Endothelial cell (in vitro differentiated cells): ENCODE data around the gene CEACAM19. TPM values are rescaled to one million over a fixed set of nuclear protein-coding genes. Genes with fewer than 3 reads are reported as not detected.

Experiments used
- DNase-seq: peaks from one replicate; pipeline ENCODE4 v3.0.0; 2021; ENCODE audit warnings: low spot score
- H3K27ac Mint-ChIP-seq: one replicate; pipeline ENCODE4 v1.8.0; 2021; ENCODE audit warnings: mixed read lengths, inconsistent platforms; ENCODE audit not compliant: unreplicated experiment
- H3K27me3 Mint-ChIP-seq: one replicate; pipeline ENCODE4 v1.8.0; 2021; ENCODE audit warnings: mild to moderate bottlenecking, moderate library complexity, mixed read lengths, inconsistent platforms; ENCODE audit not compliant: unreplicated experiment
- H3K36me3 Mint-ChIP-seq: one replicate; pipeline ENCODE4 v1.8.0; 2021; ENCODE audit warnings: mild to moderate bottlenecking, low read depth, mixed read lengths, inconsistent platforms; ENCODE audit not compliant: unreplicated experiment
- H3K4me1 Mint-ChIP-seq: one replicate; pipeline ENCODE4 v1.8.0; 2021; ENCODE audit warnings: mild to moderate bottlenecking, mixed read lengths, inconsistent platforms; ENCODE audit not compliant: unreplicated experiment
- H3K4me3 Mint-ChIP-seq: one replicate; pipeline ENCODE4 v1.8.0; 2021; ENCODE audit warnings: mild to moderate bottlenecking, mixed read lengths, inconsistent platforms; ENCODE audit not compliant: unreplicated experiment
- H3K9me3 Mint-ChIP-seq: one replicate; pipeline ENCODE4 v1.8.0; 2021; ENCODE audit warnings: mixed read lengths, inconsistent platforms; ENCODE audit not compliant: unreplicated experiment
- total RNA-seq: library from RNA; stranded (reverse); fragmentation: NEBNext Ultra II Directional; extraction: Animal tissue kit (Norgen Biotek cat#: 25700); gene quantifications from one replicate; pipeline ENCODE4 v1.2.1, GENCODE V29; 2021; ENCODE audit not compliant: unreplicated experiment
- TF ChIP-seq, protein P1 (sequence below): fragments of 200-600 bp; sonication (generic); IDR thresholded peaks from one replicate; pipeline ENCODE4 v1.5.0; 2021; ENCODE audit warnings: antibody characterized with exemption; ENCODE audit not compliant: unreplicated experiment

Gene CEACAM19
- total RNA-seq, 1 donor from 2014 or later = 3.7 TPM

DNA sequence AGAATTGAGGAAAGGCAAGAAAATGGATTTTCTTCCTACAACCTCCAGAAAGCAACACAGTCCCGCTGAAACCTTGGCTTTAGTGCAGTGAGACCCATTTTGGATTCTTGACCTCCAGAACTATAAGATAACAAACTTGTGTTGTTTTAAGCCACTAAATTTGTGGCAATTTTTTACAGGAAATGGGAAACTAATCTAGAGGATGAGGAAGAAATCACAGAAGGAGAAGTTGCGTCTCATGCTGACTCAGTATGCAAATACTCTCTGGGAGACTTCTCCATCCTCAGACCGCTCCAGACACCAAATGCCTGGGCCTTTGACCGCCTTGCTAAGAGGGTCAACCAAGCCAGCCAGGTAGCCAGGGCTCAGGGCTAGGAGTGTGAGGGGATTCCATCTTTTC is 14.6 kb downstream of the CEACAM19 start:
- Mint-ChIP-seq H3K4me1 (peaks cover 6% of the 10 kb centered on the region), H3K27me3 (peaks cover 2% of the 10 kb centered on the region), H3K9me3 (no peaks in the 10 kb centered on the region), H3K27ac (no peak overlapping the region), H3K4me3 (no peak overlapping the region), H3K36me3 (no peaks in the 10 kb centered on the region)
- TF ChIP-seq, protein P1, sequence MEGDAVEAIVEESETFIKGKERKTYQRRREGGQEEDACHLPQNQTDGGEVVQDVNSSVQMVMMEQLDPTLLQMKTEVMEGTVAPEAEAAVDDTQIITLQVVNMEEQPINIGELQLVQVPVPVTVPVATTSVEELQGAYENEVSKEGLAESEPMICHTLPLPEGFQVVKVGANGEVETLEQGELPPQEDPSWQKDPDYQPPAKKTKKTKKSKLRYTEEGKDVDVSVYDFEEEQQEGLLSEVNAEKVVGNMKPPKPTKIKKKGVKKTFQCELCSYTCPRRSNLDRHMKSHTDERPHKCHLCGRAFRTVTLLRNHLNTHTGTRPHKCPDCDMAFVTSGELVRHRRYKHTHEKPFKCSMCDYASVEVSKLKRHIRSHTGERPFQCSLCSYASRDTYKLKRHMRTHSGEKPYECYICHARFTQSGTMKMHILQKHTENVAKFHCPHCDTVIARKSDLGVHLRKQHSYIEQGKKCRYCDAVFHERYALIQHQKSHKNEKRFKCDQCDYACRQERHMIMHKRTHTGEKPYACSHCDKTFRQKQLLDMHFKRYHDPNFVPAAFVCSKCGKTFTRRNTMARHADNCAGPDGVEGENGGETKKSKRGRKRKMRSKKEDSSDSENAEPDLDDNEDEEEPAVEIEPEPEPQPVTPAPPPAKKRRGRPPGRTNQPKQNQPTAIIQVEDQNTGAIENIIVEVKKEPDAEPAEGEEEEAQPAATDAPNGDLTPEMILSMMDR = no peak
- DNase-seq = no peak

DNA sequence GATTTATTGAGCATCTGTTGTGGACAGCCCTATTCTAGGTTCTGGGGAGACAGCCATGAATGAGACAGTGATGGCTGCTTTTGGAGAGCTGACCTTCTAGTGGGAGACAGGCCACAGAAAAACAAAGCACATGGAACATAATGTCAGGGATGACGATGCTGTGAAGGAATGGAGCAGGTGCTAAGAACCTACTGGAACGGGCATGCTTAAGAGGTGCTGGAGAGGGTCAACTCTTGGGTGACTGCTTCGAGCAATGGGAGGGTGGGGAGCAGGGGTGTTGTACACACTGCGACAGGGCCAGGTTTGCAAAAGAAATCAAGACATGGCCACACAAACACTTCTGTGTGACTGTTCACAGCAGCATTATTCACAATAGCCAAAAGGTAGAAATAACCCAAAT is 15.6 kb downstream of the CEACAM19 start:
- Mint-ChIP-seq H3K9me3 (no peaks in the 10 kb centered on the region), H3K4me3 (no peak overlapping the region), H3K4me1 (peaks cover 6% of the 10 kb centered on the region), H3K27ac (no peak overlapping the region), H3K36me3 (no peaks in the 10 kb centered on the region), H3K27me3 (peaks cover 2% of the 10 kb centered on the region)
- DNase-seq = no peak
- TF ChIP-seq, protein P1 = no peak

DNA sequence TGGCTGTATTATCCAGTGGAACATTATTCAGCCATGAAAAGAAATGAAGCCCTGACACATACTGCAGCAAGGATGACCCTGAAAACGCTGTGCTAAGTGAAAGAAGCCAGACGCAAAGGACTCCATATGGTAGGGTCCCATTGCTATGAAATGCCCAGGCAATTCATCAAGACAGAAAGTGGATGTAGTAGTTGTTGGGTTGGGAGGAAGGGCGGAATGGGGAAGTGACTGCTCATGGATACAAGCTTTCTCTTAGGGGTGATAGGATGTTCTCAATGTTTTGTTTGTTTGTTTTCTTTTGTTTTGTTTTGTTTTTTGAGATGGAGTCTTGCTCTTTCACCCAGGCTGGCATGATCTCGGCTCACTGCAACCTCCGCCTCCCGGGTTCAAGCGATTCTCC is 16.6 kb downstream of the CEACAM19 start:
- no peaks in the 10 kb centered on the region for H3K9me3 Mint-ChIP-seq
- H3K4me1 Mint-ChIP-seq = peaks cover 6% of the 10 kb centered on the region
- H3K4me3 Mint-ChIP-seq = no peak overlapping the region
- peaks cover 2% of the 10 kb centered on the region for H3K27me3 Mint-ChIP-seq
- DNase-seq = no peak
- TF ChIP-seq, protein P1 = no peak
- no peaks in the 10 kb centered on the region for H3K36me3 Mint-ChIP-seq
- H3K27ac Mint-ChIP-seq = no peak overlapping the region

DNA sequence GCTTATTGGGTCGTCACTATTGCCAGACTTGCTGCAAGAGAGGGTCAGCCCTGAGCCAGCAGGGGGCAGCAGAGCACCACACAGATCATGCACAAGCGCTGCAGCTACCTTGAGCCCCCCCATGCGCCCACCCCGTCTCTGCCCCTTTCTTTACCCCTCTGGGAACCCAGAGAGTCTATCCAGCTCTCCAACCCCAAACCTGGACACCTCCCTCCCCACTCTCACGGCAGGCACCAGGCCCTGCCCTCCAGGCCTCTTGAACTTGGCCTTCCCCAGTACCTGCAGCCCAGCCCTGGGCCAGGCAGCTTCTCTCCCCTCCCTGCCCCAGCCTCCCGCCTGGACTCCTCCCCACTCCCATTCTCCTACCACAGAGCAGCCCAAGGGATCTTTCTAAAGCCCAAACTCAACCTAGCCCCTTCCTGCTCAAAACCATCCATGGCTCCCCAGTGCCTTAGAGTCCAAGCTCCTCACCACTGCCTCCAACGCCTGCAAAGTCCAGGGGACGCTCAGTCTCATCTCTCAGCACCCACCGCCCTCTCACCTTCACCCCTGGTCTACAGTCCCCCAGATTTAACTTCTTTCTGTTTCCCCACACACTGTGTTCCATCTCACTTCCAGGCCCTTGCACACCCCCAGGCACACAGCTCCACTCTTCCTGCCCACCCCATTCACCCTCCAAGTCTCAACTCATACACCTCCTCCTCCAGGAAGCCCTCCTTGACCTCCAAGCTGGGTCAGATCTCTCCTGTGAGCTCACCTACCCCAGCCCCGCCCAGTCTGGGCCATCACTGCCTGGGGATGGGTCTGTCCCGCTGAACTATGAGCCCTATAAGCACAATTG is 18.2 kb downstream of the CEACAM19 start:
- Mint-ChIP-seq H3K36me3 (no peaks in the 10 kb centered on the region), H3K4me3 (no peak overlapping the region), H3K27me3 (peaks cover 2% of the 10 kb centered on the region), H3K27ac (no peak overlapping the region), H3K4me1 (peaks cover 6% of the 10 kb centered on the region), H3K9me3 (no peaks in the 10 kb centered on the region)
- peak; percentile 84 for DNase-seq
- TF ChIP-seq, protein P1 = peak; percentile 84

DNA sequence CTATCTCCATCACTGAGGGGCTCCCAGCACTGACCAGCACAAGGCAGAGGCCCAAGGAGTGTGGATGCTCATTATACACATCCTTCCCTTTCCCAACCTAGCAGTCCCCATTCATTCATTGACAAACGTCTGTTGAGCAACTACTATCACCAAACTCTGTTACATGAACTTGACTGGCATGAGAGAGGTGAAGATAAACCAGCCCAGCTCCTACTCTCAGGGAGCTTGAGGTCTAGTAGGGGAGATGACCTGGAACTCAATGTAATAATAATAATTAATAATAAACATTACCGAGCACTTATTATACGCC is 18.8 kb downstream of the CEACAM19 start:
- no peak for DNase-seq
- no peak overlapping the region for H3K27ac Mint-ChIP-seq
- peaks cover 2% of the 10 kb centered on the region for H3K27me3 Mint-ChIP-seq
- TF ChIP-seq, protein P1 = no peak
- no peak overlapping the region for H3K4me3 Mint-ChIP-seq
- peaks cover 2% of the 10 kb centered on the region for H3K4me1 Mint-ChIP-seq
- H3K36me3 Mint-ChIP-seq = no peaks in the 10 kb centered on the region
- no peaks in the 10 kb centered on the region for H3K9me3 Mint-ChIP-seq
